ENCODE results near the gene HOXA3.

HOXA3 gene

DNA sequence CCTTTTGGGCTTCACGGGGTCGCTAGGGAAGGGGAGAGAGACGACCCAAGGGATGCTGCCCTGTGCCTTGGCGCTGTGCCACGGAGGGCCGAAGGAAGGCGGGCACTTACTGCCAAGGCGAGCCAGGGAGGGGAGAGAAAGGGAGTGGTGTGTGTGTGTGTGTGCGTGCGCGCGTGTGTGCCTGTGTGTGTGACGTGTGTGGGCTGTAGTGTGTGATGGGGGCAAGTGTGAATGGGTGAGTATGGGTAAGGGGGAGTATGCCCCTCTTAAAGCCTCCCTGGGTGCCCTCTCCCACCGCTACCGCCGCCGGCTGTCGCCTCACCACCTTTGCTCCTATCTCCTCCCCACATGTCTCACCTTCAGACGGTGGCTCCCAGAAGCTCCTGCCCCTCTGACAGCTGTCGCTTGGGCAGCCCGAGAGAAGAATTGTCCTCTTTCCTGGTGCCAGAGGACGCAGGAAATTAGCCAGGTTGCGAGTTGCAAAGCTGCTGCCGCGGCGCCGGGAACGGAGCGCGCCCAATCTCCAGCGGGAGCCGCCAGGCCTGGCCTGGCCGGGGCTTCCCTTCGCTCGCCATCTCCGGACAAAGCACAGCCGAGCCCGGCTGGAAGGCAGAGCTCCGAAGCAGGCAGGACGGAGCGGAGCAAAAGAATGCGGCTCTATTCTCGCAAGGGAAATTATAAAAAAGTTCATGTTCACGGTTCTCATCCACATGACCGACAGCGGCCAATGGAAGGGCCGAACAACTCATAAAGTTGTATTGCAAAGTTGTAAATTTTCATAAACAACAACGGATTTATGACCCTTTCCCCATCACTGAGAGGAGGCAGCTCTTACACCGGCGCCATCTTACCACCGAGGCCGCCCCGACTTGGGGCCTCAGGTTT lies at the start of gene HOXA3:
TSS of gene HOXA3 (minus strand) at position 653 of the 885 bp plus-strand sequence. CDS start 41,943 bp downstream, outside the sequence.
- no peak for DNase-seq

DNA sequence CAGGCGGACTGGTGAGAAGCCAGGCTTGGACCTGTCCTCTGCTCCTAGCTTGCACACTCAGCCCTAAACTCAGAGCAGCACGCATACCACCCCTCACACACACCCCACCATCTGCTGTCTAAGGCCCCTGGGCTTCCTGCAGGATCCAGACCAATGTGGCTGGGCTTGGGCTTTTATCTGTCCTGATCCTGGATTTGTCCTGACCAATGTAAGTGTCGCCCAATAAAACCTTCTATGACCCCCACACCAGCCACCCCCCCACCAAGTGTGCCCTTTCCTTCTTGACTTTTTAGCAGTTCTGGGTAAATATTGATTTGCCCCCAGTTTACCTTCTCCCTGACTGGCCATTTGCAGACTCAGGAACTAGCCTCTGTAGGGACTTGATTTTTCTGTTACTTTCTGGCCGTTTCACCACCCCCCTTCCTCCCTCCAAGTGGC lies 49.2 kb upstream of the HOXA3 start:
- no peak for DNase-seq

DNA sequence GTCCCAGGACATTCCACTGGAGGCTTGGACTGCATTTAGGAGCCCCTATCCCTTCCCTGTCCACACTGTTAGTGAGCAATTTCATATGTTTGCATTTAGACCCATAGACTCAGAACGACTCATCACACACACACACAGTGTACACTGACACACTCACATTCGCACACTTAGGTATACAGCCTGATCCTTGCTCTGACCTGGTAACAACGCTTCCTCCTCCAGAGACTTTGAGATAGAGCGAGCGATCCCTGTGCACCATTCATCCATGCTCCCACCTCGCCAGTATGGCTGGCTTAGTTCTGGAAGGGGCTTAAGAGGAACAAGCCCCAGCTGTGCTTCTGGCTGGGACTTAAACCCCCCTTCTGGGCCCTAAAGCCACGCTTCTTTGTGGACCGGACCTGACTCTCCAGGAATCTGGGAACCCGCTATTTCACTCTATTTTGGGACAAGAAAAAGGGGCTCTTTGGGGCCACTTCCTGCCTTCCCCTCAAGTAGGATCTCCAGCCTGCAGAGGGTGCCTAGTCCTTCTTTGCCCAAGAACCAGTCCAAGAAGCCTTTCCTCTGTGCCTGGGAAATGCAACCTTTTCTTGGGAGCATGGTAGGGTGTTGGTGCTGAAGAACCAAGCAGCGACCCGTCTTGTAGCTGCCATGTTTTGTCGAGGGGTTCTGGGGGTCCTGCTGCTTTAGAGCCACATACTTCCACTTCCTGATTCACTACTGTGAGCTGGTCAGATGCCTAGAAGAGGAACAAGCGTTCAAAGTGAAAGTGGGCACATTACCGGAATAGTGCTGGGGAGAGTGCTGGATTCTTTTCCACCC lies 48.6 kb upstream of the HOXA3 start:
- DNase-seq = no peak

DNA sequence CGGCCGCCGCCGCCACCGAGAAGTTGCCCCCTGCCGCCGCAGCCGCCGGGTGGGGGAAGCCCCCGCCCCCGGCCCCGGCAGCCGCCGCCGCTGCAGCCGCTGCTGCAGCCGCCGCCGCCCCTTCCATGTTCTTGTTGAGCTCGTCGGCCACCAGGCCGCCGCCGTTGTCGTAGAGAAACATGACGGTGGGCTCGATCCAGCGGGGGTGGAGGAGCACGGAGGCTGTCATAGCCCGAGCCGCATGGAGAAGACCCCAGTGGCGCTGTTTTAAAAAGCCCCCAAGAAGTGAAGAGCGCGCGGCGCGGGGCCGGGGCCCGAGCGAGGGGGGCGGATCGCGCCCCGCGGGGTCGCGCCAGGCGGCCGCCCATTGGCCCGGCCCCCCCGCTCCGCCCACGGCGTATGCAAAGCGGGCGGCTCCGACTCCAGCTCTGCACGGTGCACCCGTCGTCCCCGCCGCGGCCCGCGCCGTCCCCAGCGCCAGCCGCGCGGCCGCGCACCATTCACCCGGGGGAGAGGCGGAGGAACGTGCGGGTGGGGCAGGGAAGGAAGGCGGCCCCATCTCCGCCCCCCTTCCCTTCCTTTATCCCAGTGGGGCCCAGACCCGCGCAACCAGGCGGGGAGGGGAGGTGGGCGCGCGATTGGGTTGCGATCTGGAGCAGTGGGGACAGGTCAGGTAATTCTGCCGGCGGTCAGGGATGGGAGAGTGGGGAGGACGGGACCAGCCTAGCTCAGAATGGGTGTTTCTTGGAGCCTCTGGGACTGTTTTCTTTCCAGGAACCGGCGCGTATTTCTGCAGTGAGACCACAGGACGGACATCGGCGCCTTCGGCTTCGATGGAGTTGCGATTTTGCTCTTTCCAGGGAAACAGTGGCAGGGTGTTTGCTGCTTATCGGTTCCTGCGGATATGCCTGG lies 47.7 kb upstream of the HOXA3 start, which contains the start of gene HOXA13:
TSS of gene HOXA13 (minus strand) at position 243 of the 912 bp plus-strand sequence. CDS start at position 229, 14 bp downstream.
- peak; percentile 70 for DNase-seq

DNA sequence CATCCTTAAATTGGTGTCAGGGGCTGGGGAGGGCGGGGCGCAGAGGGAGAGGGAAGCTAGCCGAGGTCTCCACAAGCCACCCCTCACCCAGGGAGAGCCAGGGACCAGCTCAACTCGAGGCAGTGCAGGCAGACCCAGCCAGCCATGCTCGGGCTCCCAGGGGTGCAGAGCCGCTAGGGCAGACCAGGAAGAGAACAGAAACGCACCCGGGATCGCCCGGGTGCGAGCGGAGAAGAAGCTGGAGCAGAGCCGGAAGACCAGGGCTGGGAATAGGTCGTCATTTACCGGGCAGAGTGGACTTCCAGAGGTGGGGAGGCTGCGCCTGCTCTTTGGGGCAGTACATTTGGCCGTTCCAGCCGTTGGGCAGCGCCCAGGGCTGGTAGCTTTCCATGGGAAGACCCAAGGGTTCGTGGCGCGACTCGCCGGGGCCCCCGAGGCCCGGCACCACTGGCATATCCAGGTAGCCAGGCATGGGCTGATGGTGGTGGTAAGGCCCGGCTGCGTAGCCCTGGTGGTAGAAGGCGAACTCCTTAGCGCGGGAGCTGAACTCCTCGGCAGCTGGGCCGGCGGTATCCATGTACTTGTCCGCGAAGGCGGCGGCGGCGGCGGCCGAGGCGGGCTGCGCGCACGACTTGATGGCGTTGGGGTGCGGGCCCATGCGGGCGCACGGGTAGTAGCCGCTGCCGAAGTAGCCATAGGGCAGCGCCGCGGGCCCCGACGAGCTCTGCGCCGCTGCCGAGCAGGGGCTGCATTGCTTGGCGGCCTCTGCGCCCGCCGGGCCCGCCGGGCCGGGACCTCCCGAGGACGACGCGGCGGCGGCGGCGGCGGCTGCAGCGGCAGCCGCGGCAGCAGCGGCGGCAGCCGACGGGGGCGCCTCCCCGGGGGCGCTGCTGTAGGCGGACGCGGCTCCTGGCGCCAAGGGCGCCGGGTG lies 46.8 kb upstream of the HOXA3 start:
- peak; percentile 31 for DNase-seq

DNA sequence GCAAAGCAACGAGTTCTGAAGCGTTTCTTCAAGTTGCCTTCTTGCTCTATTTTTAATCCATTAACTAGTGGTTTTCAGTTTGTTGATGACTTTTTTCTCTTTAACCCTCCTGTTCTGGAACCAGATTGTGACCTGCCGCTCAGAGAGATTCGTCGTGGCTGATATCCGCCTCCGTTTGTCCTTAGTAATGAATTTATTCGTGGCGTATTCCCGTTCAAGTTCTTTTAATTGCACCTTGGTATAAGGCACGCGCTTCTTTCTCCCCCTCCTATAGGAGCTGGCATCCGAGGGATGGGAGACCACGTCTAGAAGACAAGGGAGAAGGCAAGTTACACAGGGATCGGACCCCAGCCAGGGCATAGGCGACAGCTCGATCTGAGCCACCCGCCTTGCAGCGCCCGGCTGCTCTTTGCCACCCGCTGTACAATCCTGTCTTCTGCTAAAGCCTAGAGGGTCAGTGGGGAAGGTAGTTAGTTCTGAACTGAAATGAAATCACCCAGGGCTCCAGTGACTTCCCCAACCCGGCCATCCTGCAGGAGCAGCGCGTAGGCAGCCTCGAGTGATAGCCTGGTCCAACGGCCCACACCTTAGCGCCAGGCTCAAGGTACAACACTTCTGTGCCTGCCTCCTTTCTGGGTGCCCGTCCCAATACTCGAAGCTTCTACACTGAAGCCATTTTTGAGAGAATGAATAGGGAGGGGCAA lies 45.9 kb upstream of the HOXA3 start:
- no peak for DNase-seq

DNA sequence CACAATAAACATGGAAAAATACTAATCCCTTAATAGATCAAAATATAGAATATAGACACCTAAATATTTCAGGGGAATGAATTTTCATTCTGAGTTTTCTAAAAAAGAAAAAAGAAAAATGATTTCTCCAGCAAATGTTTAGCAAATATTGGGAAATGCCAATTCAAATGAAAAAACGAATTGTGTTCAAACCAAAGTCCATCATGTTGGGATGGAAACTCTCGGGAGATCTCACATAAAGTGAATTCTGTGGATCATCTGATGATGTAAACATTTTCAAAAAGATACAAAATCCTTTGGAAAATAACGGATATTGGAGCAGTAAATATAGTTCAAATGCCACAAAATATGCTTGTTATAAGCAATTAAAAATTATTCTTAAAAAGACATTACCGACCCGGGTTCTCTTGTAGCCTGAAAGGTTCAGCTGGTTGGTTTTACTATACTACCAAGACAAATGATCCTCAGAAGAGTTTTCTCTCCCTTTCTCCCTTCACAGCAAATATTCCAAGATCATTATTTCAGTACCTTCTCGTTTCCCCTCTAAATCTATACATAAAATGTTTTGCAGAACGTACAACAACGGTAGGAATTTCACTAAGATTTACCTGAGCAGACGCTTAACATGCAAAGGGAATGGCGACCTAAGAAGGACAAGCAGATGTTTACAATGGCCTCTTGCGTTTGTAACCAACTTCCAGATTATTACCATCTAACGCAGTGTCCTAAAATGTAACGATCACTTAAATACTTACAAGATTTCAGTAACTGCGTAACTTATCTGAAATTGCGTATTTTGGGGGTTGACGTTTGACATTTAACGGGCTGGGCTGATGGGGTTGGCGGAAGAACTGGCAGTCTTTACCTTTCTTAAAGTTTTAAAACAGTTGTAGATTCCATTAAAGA lies 45.0 kb upstream of the HOXA3 start:
- DNase-seq = no peak

DNA sequence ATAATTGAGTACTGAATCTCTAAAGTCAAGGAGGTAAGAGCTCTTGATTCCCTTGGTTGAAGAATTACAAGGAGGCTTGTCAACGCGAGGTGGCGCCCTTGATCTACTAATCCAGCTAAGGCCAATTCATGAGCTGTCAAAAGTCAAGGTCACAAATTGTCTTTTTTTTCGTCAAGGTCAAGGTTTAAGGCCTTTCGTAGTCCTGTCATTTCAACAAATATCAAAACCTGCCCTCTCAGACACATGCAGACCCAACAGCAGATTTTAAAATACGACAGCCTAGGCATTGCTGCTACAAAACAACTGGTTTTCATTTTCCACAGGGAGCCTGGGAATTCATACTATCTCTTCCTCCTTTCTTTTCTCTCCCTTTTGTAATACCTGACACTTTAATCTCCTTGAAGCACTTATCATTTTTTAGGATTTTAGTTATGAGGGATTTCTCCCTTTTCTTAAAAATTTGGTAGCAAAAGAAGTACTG lies 43.9 kb upstream of the HOXA3 start:
- peak; percentile 80 for DNase-seq

DNA sequence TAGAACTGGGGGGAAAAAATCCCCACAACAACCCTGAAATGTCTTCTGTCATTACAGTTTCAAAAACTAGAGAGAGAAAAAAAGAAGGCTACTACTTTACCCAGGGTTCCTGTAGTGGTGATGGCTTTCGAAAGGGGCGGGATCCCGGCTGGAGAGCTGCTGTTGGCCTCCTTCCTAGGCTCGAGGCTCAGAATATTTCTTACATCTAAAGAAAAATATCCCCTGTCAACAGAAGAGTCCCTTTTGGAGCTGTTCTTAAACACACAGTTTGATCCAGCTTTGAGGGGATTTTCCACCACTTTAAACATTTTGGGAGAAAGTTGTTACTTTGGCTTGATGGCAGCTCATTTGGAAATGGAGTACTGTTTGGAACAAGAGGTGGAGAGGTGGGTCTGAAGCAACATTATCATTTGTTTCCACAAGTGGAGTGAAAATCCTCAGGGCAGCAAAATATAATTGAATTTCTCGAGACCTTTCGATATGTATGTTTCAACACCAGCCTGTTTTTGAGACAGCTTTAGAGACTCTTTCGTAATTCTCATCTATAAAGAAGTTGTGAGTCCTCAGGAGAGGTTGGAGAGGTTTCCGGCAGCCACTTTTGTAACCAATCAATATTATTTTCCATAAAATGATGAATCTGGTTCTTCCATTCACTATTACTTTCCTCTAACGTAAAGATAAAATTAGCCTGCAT lies 42.5 kb upstream of the HOXA3 start:
- DNase-seq = no peak

DNA sequence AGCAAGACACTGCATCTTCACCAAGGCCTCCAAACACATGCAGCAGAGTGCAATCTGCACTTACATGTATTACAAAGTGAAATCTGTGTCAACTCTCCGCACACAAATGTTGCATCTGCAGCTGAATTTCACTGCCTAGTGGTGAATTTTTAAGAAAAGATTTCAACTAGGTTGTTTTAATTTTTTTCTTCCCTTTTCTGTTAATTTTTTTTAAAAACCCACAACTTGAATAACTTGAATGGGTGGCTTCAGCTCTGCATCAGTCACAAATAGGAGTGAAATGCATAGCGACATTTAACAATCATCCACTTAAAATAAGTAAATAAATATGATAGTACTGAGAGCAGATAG lies 41.6 kb upstream of the HOXA3 start:
- DNase-seq = no peak

DNA sequence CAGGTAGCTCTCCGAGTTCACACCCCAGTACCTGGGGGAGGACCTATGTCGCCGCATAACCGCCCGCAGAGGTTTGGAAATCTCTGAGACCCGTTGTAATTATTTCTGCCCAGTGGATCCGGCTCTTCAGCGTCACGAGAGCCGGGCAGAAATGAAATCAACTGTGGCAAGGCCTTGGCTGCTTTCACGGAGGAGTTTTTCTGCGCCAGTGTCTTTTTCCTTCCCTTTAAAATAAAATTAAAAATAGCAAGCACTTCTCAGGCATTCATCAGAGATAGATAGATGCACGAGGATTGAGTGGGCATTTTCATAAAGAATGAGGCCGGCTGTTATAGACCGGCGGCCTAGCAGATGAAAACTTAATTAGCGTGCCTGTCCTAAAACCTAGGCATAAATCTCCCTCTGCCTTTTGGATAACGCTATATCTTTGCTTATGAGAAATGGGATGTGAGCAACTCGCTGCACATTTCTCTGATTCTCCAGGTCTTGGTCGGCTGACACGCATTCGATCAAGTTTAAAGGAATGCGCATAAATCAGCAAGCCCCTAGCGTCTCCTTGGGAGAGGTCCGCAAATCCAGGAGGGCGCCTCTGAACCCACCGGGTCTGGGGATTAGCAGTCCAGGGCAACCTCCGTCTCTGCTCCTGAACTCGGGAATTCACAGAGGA lies 41.1 kb upstream of the HOXA3 start:
- DNase-seq = no peak

DNA sequence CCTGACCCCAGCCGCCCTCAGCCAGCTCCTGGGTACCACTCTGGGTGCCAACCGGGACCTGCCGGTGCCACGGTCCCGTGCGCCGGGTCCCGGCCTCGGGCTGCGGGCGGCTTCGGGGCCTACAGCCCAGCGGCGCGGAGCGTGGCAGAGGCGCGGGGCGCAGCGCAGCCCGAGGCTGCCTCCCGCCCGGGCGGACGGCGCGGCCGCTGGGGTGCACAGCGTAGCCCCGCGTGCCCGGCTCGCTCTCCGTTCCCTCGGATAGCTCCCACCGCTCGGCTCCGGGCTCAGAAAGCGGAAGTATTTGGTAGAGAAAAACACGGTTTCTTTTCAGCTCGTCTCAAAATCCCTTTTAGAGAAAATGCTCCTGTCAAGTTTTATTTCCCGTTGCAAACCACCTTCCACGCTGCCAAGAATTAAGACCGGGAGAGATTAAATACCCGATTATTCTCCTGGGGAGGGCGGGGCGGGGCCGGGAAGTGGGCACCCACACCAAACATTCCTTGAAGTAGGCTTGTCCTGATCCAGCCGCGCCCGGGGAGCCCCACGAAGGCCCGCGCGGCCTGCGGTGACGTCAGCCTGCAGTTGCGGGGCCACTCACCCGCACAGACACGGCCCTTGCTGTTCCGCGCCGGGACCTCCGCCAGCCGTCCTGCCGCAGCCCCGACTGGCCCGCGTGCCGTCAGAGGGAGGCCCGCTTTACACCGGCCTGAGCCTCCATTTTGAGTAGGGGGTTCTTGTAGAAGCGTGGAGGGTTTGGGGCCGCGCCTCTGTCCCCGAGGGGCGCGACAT lies 40.4 kb upstream of the HOXA3 start:
- DNase-seq = no peak

DNA sequence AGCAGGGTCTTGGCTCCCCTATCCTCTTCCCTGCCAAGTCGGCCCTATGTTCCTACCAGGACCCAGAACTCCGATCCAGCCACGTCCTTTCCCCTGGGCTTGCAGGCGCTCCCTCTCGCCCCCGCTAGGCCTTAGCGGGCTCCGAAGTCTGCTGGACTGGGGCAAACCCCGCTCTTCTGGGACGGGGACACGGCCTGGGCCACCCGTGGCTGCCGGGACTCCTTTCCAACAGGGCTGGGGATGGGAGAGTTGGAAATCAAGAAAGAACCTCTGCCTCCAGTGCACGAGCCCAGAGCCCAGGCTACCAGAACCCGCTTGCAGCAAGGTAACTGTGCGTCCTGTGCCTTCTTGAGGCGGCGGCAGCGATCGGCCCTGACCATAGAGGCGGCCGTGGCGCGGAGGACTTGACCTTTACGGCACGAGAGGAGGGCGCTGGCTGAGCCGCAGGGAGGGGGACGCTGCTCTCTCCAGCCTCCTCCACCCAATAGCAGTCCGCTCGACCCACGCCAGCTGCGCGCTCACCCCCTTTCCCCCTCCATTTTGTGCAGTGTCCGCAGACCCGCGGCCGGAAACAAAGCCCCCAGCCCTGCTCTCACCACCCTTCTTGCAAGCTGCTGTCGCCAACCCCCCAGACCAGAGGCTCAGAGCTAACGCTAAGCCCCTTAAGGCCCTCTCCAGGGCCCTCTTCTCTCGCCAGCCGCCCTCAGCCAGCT lies 39.6 kb upstream of the HOXA3 start:
- no peak for DNase-seq

DNA sequence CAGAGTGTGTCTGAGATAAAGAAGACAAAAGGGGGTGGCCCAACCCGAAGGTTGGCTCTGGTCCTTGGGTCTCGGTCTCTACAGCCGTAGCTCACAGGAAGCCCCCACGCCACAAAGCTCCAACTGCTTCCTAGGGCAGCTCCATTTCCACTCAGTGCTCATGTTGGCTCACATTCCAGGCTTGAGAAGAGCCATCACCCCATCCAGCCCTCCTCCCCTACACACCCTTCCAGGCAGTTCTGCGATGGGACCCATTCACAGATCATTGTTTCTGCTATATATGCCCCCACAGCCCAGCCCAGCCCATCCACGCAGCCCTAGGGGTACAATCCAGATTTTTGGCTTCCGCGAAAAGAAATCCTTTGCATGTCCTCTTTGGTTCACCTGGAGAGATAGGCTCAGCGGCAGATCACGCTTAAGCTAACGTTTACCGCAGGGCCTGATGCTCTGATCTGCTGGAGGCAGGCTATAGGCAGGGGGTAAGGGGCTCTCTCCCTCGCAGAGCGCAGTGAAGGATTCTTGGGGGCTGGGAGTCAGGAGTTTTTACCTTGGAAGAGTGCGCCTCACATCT lies 38.9 kb upstream of the HOXA3 start:
- no peak for DNase-seq

DNA sequence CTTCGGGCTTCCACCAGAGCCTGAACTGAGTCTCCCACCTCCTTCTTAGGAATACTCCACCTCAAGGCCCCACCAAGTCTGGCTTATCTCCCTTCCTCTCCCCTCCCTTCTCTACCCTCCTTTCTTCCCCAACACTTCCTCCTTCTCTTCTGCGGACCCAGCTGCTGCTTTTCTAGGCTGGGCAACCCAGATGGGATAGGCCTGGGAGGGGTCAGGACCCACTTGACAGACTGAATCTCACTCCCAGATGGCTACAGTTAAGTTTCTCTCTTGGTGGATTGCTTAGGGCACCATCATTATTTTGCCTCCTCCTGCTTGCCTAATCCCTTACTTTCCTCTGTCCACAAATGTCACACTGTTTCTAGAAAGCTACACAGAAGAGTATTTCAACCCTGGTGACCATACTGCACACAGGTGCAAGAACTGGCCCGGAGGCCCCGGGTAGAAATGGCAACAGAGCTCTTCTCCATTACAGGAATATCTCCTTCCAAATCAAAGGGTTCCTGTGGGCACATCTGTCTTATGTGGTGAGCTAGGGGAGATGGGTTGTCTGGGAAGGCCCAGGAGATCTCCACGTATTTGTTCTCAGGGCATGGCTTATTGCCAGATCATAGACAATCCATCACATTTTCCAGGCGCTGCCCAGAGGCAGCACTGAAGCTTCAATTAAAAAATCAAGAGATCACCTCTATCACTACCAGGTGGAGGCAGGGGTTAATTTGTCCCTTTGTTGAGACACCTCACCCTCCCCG lies 37.8 kb upstream of the HOXA3 start:
- DNase-seq = no peak

Data from NCI-H345 (cell line).